Non-pigmented ciliary epithelial cell (primary cell): ENCODE measurements around the gene MYADM.

Source experiments
- DNase-seq: peaks from one replicate; pipeline ENCODE4 v3.0.0-alpha.2; 2010; ENCODE audit warnings: low read depth

Gene MYADM

DNA sequence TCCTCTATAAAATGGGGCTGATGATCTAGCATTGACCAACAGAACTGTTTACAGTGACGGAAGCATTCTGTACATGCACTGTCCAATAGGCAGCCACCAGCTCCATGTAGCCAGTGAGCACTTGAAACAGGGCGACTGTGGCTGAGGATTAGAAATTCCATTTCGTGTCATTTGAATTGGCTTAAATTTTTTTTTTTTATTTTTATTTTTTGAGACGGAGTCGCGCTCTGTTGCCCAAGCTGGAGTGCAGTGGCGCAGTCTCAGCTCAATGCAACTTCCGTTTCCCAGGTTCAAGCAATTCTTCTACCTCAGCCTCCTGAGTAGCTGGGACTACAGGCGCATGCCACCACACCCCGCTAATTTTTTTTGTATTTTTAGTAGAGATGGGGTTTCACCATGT, 17.4 kb downstream of the MYADM start:
- DNase-seq, result no peak

- no peak for DNase-seq
Observed at GRCh38 chr19:53892301-53892980, 24.8 kb downstream of the MYADM start.

DNA sequence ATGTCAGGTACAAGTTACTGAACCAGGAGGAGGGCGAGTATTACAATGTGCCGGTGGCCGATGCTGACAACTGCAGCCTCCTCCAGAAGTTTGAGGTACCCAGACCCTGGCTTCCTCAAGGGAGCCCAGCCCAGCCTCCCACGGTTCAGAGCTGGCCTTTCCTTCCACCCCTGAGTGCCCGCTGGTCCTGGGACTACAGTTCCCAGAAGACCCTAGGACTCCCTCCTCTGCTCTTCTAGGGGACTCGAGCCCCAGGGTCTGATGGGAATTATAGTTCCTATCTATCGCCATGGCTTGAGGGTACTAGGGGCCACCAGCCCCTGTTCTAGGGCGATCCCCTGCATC, 25.3 kb downstream of the MYADM start:
- no peak for DNase-seq

GRCh38 chr19:53894707-53895106, 27.0 kb downstream of the MYADM start:
- no peak for DNase-seq

- DNase-seq, result no peak
Observed at GRCh38 chr19:53896682-53897081, 29.0 kb downstream of the MYADM start.

- DNase-seq, result no peak
Observed at GRCh38 chr19:53897459-53897858, 29.8 kb downstream of the MYADM start.

DNA sequence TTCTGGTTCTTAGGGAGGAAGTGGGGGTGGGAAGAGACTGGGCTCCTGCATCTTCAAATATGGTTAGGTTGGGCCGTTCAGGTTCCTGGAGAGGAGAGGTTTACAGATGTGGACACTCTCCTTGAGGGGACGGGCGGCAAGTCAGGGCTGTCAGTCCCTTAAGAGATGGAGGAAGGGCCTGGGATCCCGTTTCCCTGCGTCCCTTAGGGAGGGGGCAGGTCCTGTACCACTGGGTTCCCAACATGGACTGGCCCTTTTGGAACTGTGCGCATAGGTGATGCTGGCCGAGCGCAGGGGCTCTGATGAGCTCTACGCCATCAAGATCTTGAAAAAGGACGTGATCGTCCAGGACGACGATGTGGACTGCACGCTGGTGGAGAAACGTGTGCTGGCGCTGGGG, 30.5 kb downstream of the MYADM start:
- DNase-seq, result no peak

- no peak for DNase-seq
Observed at GRCh38 chr19:53898636-53899341, 31.1 kb downstream of the MYADM start.

DNA sequence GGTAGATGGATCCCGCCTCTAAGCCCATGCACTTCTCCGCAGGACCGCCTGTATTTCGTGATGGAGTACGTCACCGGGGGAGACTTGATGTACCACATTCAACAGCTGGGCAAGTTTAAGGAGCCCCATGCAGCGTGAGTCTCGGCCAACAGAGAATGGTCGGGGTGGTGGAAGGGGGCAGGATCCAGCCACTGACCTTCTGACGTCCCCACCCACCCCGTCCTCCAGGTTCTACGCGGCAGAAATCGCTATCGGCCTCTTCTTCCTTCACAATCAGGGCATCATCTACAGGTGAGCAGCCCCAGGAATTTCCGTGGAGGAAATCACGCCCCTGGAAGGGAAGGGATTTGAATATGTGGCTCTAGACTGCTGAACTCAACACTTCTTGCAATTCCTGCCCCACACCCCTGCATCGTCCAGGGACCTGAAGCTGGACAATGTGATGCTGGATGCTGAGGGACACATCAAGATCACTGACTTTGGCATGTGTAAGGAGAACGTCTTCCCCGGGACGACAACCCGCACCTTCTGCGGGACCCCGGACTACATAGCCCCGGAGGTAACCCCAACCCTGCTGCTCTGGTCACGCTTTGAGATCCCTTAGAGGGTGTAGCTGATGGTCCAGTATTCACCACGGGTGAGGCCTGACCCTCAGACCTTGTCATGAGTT, 32.6 kb downstream of the MYADM start:
- no peak for DNase-seq

DNA sequence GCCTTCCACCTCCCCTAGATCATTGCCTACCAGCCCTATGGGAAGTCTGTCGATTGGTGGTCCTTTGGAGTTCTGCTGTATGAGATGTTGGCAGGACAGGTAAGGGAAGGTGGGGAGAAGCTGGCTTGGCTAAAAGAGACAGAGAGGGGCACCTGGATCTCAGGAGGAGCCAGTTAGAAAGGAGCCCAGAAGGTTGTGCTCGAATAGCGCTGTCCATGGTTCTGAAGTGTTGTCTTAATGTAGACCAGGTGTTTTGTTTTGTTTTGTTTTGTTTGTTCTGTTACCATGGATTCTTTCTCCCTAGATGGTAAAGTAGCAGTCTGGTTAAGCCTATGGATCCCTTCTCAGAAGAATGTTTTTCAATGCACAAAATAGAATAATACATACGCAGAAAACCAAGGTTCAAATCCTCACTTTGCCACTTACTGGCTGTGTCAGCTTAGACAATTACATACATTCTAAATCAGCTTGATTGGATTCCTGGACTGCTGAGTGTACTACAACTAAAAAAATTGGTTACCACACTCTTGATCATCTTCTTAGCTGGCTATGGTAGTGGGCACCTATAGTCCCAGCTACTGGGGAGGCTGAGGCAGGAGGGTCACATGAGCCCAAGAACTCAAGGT, 35.5 kb downstream of the MYADM start:
- DNase-seq, result peak; percentile 8

- no peak for DNase-seq
Observed at GRCh38 chr19:53904909-53905308, 37.2 kb downstream of the MYADM start.

GRCh38 chr19:53905787-53906186, 38.1 kb downstream of the MYADM start:
- no peak for DNase-seq

DNA sequence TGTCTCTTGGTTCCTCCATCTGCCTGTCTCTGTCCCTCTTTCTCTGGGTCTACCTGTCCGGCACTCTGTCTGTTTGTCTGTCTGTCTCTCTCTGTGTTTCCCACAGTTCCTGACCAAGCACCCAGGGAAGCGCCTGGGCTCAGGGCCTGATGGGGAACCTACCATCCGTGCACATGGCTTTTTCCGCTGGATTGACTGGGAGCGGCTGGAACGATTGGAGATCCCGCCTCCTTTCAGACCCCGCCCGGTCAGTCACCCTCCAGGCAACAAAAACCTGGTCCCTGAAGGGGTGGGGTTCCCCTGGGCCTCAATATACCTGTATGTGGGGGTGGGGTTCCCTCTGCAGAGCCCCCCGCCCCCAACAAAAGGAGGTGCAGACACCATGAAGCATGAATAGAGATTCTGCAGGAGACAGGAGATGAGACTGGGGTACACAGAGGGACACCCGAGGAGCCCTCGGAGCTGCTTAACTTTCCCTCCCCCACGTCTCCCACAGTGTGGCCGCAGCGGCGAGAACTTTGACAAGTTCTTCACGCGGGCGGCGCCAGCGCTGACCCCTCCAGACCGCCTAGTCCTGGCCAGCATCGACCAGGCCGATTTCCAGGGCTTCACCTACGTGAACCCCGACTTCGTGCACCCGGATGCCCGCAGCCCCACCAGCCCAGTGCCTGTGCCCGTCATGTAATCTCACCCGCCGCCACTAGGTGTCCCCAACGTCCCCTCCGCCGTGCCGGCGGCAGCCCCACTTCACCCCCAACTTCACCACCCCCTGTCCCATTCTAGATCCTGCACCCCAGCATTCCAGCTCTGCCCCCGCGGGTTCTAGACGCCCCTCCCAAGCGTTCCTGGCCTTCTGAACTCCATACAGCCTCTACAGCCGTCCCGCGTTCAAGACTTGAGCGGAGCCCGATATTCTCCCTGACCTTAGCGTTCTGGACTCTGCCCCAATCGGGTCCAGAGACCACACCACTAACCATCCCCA, 38.8 kb downstream of the MYADM start:
- DNase-seq, result no peak

DNA sequence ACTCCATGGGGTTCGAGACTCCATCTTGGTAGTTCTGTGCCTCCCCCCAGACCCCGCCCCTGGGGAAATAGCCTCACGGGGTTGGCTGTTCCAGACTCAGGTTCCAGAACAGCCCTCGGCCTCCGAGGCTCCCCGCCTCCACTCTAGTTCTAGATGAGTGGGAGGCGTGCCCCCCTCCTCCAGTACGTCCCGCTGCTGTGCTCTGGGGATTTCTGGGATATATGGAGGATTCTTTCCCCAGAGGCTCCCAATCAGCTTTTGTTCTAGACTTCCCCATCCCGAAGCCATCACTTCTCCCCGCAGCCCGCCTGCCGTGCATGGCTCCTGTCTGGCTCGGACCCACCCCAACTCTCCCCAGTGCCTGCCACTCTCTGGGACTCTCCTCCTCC, 39.5 kb downstream of the MYADM start:
- DNase-seq, result no peak

DNA sequence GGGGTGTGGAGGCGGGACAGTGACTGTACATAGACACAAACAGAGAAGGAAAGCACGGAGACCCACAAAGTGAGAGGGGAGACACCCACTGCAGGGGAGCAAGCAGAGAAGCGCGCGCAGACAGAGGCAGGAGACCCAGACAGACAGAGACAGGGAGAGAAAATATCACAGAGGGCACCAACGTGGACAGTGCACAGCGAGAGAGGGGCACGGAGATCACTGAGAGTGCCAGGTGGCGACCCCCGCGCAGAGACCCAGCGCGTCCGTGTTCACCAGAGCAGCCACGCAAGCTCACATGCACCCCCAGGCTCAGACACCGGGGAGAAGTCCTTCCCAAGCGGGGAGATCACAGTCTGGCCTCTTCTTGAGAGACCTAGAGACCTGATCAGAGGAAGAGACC, 40.0 kb downstream of the MYADM start:
- DNase-seq, result no peak

DNA sequence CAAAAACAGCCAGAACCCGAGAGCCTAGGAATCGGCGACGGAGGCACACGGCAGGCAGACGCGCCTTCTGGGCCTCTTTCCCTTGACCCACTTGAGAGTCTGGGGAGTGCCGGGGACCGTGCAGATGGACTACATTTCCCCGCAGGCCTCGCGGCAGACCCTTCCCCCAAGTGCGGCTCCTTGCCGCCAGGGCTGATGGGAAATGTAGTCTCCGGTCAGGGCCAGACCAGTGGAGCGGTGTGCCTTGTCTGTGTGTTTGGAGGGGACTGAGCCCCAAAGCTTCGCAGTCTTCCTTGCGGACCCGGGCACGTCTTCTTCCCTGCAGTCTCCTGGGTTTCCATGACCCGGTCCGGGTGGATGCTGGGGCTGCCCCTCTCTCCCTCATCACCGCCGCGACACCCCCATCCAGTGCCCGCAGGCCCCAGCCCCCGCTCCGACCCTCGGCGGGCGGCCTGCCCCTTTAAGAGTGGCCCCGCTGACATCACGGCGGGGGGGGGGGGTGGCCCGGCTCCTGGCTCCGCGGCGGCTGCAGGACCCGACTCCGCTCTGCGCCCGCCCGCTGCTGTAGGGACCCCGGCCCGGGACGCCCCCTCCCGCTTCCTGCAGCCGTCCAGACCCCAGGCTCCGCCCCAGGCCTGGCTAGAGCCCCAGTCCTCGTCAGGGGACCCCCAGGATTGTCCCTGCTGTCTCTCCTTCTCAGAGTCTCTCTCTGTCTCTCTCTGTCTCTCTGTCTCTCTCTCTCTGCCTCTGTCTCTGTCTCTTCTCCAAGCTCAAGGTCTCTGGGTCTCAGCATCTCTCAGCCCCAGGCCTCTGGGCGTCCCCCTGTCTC, 40.6 kb downstream of the MYADM start:
- peak; percentile 13 for DNase-seq

- DNase-seq, result no peak
Observed at GRCh38 chr19:53908935-53909415, 41.3 kb downstream of the MYADM start, which contains the start of gene CACNG7. CACNG7 (plus strand) TSS chr19:53909278; CDS start chr19:53912832, 3,554 bp downstream.

DNA sequence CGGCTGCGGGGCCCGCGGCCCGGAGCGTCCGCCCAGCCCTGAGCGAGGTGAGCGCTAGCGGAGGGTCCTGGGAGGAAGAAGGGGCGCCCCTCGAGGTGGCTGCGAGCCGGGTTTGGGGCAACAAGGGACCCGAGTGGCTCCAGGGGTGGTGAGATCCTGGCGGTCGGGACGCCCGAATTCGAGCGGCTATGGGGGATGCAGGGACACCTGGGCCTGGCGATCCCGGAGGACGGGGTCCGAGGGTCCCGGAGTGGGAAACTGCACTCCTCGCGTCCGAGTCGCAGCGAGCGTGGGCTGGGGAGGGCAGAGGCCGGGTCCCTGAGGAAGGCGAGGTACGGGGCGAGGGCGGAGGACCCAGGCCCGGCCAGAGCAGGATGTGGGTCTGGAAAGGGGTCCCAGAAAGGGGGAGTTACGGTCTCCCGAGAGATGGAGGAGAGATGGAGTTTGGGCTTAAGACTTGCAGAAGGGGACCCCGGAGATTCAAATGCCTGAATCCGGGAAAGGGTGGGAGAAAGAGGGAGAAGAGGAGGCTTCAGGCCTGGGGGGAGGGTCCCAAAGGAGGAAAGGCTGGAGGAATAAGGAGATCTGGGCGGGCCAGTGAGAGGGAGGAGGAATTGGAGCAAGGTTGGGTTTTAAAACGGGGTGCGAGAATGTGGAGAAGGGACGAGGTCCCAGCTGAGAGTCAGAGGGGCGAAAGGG, 41.9 kb downstream of the MYADM start:
- DNase-seq, result no peak

- DNase-seq, result no peak
Observed at GRCh38 chr19:53910170-53910518, 42.5 kb downstream of the MYADM start.

- DNase-seq, result no peak
Observed at GRCh38 chr19:53912653-53913052, 45.0 kb downstream of the MYADM start.
